Liver (tissue), 9 donors: ENCODE results near the gene CCDC192. TPM values are rescaled to one million over a fixed set of nuclear protein-coding genes. Genes with fewer than 3 reads are reported as not detected.

Experiments
- DNase-seq: peaks from one replicate; pipeline ENCODE4 v3.0.0-alpha.2; 2017; ENCODE audit warnings: low spot score
- H3K27ac ChIP-seq, 2 donors: one replicate each; pipeline ENCODE4 v1.7.0; 2013; ENCODE audit warnings: inconsistent platforms in 2 of 2, low read length in 2 of 2, control low read depth in 1 of 2, low read depth in 1 of 2, mild to moderate bottlenecking in 1 of 2
- H3K27me3 ChIP-seq, 4 donors: one replicate each; pipeline versions ENCODE4 v1.6.1 to v1.7.0; 2013; ENCODE audit warnings: low read length in 3 of 4, inconsistent platforms in 1 of 4, mild to moderate bottlenecking in 1 of 4, moderate library complexity in 1 of 4; ENCODE audit not compliant: control insufficient read depth in 4 of 4, insufficient read depth in 4 of 4
- H3K36me3 ChIP-seq, 4 donors: one replicate each; pipeline versions ENCODE4 v1.6.1 to v1.7.0; 2013; ENCODE audit warnings: low read length in 3 of 4, mild to moderate bottlenecking in 3 of 4, low read depth in 1 of 4, moderate library complexity in 1 of 4; ENCODE audit not compliant: control insufficient read depth in 4 of 4, insufficient read depth in 3 of 4
- H3K4me1 ChIP-seq, 4 donors: one replicate each; pipeline versions ENCODE4 v1.6.1 to v1.7.0; 2013; ENCODE audit warnings: low read length in 3 of 4, mild to moderate bottlenecking in 3 of 4, moderate library complexity in 1 of 4; ENCODE audit not compliant: control insufficient read depth in 4 of 4, insufficient read depth in 4 of 4
- H3K4me3 ChIP-seq, 3 donors: one replicate each; pipeline versions ENCODE4 v1.6.1 to v1.7.0; 2013; ENCODE audit warnings: low read length in 3 of 3, control low read depth in 1 of 3, low read depth in 1 of 3, mild to moderate bottlenecking in 1 of 3
- H3K9ac ChIP-seq, 2 donors: one replicate each; pipeline ENCODE4 v1.7.0; 2013; ENCODE audit warnings: low read length in 2 of 2, mild to moderate bottlenecking in 2 of 2, moderate library complexity in 2 of 2, control low read depth in 1 of 2, low read depth in 1 of 2
- H3K9me3 ChIP-seq, 4 donors: one replicate each; pipeline versions ENCODE4 v1.6.1 to v1.7.0; 2013; ENCODE audit warnings: low read length in 3 of 4; ENCODE audit not compliant: control insufficient read depth in 4 of 4
- EGR1 ChIP-seq, 2 donors: IDR thresholded peaks; 2 replicates each; pipeline ENCODE4 v1.6.1; 2016 to 2018; ENCODE audit warnings: antibody characterized with exemption in 2 of 2, low read depth in 2 of 2
- FOXA1 ChIP-seq: IDR thresholded peaks from 2 replicates; pipeline ENCODE4 v1.6.1; 2016; ENCODE audit warnings: antibody characterized with exemption
- HNF4A ChIP-seq, 2 donors: conservative IDR thresholded peaks; 2 replicates each; pipeline ENCODE4 v1.6.1; 2016; ENCODE audit warnings: antibody characterized with exemption in 2 of 2, mild to moderate bottlenecking in 2 of 2
- HNF4G ChIP-seq: IDR thresholded peaks from 2 replicates; pipeline ENCODE4 v1.6.1; 2016; ENCODE audit warnings: antibody characterized with exemption
- JUND ChIP-seq, 2 donors: IDR thresholded peaks; 2 replicates each; pipeline ENCODE4 v1.6.1; 2016; ENCODE audit warnings: antibody characterized with exemption in 2 of 2
- NR2F2 ChIP-seq: IDR thresholded peaks from 2 replicates; pipeline ENCODE4 v1.6.1; 2016; ENCODE audit warnings: antibody characterized with exemption
- RAD21 ChIP-seq, 2 donors: IDR thresholded peaks; 2 replicates each; pipeline ENCODE4 v1.6.1; 2016; ENCODE audit warnings: antibody characterized with exemption in 2 of 2, mild to moderate bottlenecking in 2 of 2
- RXRA ChIP-seq, 2 donors: IDR thresholded peaks; 2 replicates each; pipeline ENCODE4 v1.6.1; 2017 to 2018; ENCODE audit warnings: antibody characterized with exemption in 2 of 2, mild to moderate bottlenecking in 1 of 2
- TAF1 ChIP-seq: conservative IDR thresholded peaks from 2 replicates; pipeline ENCODE4 v1.6.1; 2016; ENCODE audit warnings: antibody characterized with exemption, mild to moderate bottlenecking
- WGBS: extraction: QIAGEN DNeasy Blood & Tissue Kit; methylation state at CpG from one replicate; pipeline ENCODE4 v1.1.7; 2013; 5-methylcytosine and 5-hydroxymethylcytosine counted together
- polyA plus RNA-seq, 2 donors: library from polyadenylated mRNA; stranded (reverse) in 1 of 2; unstranded in 1 of 2; fragments of 200-250 nt in 1 of 2; fragments of >200 nt in 1 of 2; fragmentation: Nextera tagmentation in 1 of 2; extraction: Ambion mirVana in 1 of 2; gene quantifications; one replicate each; pipeline versions ENCODE4 v1.2.1 to v1.2.3, GENCODE V29; 2013 to 2015
- total RNA-seq, 2 donors: library from RNA; depleted of rRNA; stranded (reverse); fragments of >200 nt; gene quantifications; one replicate each; pipeline ENCODE4 v1.2.3, GENCODE V29; 2014
- TF ChIP-seq, protein P1 (sequence below): fragments of 150-350 bp; IDR thresholded peaks from 2 replicates; pipeline ENCODE4 v1.5.1; 2017; ENCODE audit warnings: improper control_type of control experiment, low read depth, low read length; ENCODE audit not compliant: missing input control
- TF ChIP-seq, protein P2 (sequence below): IDR thresholded peaks from 2 replicates; pipeline ENCODE4 v1.6.1; 2016; ENCODE audit warnings: antibody characterized with exemption
- TF ChIP-seq, protein P3 (sequence below): IDR thresholded peaks from 2 replicates; pipeline ENCODE4 v1.6.1; 2016; ENCODE audit warnings: antibody characterized with exemption
- donor health status: healthy.
- donor health status: healthy.
- donor health status: healthy.
- donor health status: healthy.
- donor health status: healthy.

The CCDC192 gene
- total and polyA plus RNA-seq, 4 donors: not detected

DNA sequence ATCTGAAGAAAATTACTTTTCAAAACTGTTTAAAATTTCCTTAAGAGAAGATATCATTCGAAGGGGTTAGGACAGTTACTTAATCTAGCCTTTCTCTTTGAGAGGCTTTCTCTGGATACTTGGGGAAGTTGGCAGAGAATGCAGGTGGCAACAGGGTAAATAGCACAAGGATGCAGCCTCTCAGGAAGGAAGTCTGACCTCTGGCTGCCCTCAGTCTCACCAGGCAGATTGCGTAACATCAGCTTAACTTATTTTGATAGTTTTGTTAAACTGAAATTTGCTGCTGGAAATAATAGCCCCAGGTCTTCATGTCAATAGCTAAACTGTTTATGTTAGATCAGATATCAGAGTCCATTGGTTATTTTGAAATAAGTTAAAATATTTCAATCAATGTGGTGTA lies 20.4 kb downstream of the CCDC192 start:
- peaks cover 0 to 6% (median 0%) of the 10 kb centered on the region in 4 donors for H3K9me3 ChIP-seq
- H3K27me3 ChIP-seq: no peaks in the 10 kb centered on the region
- H3K36me3 ChIP-seq: no peaks in the 10 kb centered on the region
- H3K27ac ChIP-seq: no peak overlapping the region
- no peak overlapping the region for H3K9ac ChIP-seq
- no peak overlapping the region for H3K4me3 ChIP-seq
- no peak for DNase-seq
- no peaks in the 10 kb centered on the region for H3K4me1 ChIP-seq
- WGBS: 40% methylated on average over 2 of the region's 2 CpGs
- TF ChIP-seq NR2F2 (peak; percentile 51), HNF4G (no peak), RXRA (IDR thresholded peaks at IDR 0.05) (peak in 1 of 2 donors; percentile 10), RAD21 (IDR thresholded peaks at IDR 0.05) (no peak)
- TF ChIP-seq, protein P1, sequence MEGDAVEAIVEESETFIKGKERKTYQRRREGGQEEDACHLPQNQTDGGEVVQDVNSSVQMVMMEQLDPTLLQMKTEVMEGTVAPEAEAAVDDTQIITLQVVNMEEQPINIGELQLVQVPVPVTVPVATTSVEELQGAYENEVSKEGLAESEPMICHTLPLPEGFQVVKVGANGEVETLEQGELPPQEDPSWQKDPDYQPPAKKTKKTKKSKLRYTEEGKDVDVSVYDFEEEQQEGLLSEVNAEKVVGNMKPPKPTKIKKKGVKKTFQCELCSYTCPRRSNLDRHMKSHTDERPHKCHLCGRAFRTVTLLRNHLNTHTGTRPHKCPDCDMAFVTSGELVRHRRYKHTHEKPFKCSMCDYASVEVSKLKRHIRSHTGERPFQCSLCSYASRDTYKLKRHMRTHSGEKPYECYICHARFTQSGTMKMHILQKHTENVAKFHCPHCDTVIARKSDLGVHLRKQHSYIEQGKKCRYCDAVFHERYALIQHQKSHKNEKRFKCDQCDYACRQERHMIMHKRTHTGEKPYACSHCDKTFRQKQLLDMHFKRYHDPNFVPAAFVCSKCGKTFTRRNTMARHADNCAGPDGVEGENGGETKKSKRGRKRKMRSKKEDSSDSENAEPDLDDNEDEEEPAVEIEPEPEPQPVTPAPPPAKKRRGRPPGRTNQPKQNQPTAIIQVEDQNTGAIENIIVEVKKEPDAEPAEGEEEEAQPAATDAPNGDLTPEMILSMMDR: no peak
- TF ChIP-seq, protein P2, sequence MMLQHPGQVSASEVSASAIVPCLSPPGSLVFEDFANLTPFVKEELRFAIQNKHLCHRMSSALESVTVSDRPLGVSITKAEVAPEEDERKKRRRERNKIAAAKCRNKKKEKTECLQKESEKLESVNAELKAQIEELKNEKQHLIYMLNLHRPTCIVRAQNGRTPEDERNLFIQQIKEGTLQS: no peak

DNA sequence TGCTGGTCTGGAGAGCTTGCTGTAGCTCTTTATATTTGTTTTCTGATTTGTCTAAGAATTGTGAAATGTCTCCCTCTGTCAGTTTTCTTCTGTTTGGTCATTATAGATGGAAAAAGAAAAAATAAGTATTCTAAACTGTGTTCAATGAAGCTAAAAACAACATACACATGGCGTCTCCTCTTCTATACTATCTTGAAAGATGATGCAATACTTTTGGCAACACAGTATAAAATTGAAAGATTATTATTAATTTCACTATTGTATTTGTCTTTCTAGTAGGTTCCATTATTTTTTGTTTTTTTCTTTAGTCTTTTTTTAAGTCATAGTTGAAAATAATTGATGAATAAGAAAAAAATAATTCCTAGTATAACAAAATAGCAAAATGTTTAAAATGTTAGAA lies 22.5 kb downstream of the CCDC192 start:
- WGBS: 91% methylated on average over 1 of the region's 1 CpG
- TF ChIP-seq EGR1 (IDR thresholded peaks at IDR 0.05; ENCODE audit: low read depth in 2 of 2) (no peak), RXRA (IDR thresholded peaks at IDR 0.05) (no peak), HNF4A (conservative IDR thresholded peaks at IDR 0.05) (no peak), TAF1 (no peak), HNF4G (no peak), RAD21 (IDR thresholded peaks at IDR 0.05) (no peak), FOXA1 (no peak), JUND (IDR thresholded peaks at IDR 0.05) (no peak)
- TF ChIP-seq, protein P3, sequence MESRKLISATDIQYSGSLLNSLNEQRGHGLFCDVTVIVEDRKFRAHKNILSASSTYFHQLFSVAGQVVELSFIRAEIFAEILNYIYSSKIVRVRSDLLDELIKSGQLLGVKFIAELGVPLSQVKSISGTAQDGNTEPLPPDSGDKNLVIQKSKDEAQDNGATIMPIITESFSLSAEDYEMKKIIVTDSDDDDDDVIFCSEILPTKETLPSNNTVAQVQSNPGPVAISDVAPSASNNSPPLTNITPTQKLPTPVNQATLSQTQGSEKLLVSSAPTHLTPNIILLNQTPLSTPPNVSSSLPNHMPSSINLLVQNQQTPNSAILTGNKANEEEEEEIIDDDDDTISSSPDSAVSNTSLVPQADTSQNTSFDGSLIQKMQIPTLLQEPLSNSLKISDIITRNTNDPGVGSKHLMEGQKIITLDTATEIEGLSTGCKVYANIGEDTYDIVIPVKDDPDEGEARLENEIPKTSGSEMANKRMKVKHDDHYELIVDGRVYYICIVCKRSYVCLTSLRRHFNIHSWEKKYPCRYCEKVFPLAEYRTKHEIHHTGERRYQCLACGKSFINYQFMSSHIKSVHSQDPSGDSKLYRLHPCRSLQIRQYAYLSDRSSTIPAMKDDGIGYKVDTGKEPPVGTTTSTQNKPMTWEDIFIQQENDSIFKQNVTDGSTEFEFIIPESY: no peak
- TF ChIP-seq, protein P2: no peak
- TF ChIP-seq, protein P1: no peak
- no peak for DNase-seq
- Histone ChIP-seq H3K4me1 (no peaks in the 10 kb centered on the region), H3K27me3 (no peaks in the 10 kb centered on the region), H3K4me3 (no peak overlapping the region), H3K27ac (no peak overlapping the region), H3K9me3 (peaks cover 0 to 2% (median 0%) of the 10 kb centered on the region in 4 donors), H3K36me3 (no peaks in the 10 kb centered on the region), H3K9ac (no peak overlapping the region)
